ENCODE data around the gene WNT3.
"Not testable (repeated sequence)": the region's sequence is repeated elsewhere in the genome, so short reads cannot be mapped to it uniquely, and the experiment has no call there.

The WNT3 gene

DNA sequence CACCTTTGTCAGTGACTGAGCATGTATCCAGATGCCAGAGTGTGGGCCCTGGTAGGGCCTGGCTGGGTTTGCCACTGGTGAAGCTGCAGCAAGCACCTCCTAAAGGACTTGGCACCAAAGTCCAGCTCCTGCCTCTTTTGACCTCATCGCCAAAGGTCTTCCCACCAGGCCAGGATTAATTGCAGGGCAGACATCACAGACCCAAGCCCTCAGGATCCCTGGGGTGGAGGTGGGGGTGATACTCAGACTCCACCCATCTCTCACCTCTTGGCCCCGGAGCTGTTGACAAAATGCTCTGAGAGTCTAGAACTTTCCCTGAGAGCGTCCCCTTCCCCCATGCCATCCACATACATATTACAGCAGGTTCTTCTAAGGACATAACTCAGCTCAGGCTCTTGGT is 4.6 kb downstream of the WNT3 start:
- DNase-seq (ENCODE audit: low read depth in 2 of 2): no peak

DNA sequence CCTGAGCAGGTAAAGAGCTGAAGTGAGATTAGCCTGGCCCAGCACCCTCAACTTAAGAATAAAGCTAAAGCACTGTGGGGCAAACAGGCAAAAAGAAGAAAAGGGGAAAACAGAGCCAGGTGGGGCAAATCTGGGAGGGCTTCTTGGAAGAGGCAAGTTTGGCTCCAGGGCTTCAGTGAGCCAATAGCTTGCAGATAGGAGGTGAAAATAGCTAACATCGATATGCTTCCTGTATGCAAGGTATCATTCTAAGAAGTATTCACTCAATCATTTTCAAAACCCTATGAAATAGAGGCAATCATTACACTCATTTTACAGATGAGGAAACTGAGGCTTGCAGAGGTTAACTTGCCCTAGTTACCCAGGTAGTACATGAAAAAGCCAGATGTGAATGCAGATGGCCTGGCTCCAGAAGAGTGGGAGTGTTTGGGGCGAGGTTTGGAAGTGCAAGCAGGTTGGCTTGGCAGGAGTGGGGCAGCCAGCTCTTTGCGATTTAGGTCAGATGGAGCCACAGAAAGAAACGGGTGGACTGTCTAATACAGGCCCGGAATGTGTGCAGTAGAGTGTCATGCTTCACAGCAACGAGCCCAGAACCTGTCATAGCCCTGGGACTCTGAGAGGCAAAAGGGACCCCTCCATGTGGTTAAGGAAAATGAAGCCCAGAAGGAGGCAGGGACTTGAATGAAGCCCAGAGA is 5.7 kb downstream of the WNT3 start:
- DNase-seq (ENCODE audit: low read depth in 2 of 2): no peak

DNA sequence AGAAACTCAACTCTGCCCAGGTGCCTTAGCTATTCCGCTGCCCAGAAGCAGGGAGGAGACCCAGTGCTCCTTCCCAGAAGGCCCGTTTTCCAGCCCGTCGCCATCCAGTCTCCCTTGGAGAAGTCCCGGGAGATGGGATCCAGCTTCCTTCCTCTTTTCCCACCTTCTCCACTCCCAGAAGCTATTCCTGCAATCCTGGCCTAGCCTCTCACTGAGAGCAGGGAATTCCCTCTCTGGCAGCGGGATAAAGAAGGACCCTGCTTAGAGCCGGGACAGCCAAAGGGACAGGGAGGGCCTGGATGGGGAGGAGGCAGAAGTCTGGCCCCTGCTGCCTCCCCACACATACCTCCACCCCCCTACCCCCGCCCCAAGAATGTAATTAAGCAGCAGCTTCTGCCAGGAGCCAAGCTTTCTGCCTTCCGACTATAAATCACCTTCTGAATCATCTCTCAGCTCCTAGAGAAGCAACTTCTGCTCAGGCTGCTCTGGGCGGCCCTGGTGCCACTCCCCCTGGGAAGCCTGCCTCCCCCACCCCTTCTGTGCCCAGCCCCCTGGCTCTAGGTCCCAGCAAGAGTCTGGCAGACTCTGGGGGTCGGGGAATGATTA is 6.4 kb downstream of the WNT3 start:
- no peak for DNase-seq (ENCODE audit: low read depth in 2 of 2)

DNA sequence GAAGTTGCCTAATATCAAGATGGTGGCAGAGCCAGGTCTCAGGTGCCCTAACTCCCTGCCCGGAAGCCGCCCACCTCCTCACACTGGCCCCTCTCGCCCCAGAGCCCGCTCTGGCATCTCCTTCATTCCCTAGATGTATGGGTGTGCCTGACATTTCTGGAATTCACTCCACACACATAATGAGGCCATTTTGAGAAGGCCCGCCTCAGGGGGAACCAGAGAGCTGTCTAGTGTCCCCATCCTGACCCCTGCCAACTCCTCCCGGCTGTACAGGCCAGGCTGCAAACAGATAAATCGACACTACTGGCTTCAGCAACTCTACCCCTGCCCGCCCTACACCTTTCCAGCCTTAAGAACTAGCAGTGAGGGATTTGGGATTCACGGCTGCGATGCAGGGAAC is 7.7 kb downstream of the WNT3 start:
- DNase-seq (ENCODE audit: low read depth in 2 of 2): no peak

DNA sequence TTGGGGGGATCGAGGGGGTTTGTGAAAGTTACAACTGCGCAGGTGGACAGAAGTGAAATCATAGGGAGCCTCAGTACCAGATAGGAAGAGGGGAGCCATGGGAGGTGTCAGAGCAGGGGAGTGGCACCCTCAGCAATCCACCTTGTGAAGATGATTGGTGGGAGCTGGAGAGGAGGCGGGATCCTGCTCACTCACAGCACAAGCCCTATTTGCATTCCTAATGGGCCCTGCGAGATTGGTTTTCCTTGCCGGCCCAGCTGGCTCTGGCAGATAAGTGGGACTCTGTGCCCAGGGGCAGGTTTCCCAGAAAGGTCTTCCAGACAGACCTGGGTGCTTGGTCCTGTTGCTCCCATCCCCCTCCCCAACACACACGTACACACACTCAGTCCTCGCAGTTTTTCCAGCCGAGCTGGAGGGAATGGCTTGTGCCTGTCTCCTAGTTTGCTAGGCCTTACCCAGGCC is 9.4 kb downstream of the WNT3 start:
- DNase-seq (ENCODE audit: low read depth in 2 of 2): no peak

DNA sequence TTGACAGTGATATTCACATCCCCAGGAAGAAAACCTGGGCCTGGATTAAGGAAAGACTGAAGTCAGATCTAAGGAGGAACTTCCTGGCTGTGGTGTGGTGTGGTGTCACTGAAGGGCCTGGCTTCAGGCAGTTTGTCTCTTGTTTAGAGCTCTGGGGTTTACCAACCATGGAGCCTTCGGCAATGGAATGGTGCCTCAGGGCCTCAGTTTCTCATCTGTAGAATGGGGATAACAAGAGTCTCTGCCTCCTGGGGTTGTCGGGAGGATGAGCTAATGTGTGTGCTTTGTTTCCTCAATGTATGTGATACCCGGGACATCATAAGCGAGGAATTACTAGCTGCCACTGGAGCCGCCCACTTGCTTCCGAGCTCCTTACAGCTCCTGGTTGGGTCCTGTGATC is 12.7 kb downstream of the WNT3 start:
- no peak for DNase-seq (ENCODE audit: low read depth in 2 of 2)

DNA sequence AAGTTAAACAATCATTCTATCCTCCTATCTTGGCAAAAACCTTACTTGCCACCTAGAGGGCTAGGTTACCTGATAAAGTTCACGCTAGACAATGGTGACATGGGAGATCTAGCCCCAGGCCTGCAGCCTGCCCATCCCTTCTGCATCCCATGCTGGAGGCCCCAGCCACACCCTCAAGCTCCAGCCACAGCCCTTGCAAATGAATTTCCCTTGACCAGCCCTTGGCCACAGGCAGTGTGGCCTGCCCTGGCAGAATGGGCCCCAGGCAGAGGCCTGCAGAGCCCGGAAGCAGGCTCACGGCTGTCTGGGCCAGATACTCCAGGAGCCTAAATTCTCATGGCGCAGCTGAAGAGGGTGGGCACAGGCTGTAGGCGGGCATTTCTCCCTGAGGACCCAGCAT is 14.9 kb downstream of the WNT3 start:
- DNase-seq (ENCODE audit: low read depth in 2 of 2): no peak

DNA sequence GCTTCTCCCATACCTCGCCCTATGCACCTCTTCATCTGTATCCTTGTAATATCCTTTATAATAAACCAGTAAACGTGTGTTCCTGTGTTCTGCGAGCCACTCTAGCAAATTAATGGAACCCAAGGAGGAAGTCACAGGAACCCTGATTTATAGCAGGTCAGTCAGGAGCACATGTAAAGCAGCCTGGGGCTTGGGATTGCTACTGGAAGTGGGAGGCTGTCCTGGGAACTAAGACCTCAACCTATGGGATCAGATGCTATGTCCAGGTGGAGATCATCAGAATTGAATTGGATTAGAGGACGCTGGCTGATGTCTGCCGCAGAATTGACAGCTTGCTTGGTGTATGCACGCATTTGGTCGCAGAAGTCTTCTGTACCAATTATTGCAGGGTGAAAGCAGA is 15.7 kb downstream of the WNT3 start:
- no peak for DNase-seq (ENCODE audit: low read depth in 2 of 2)

DNA sequence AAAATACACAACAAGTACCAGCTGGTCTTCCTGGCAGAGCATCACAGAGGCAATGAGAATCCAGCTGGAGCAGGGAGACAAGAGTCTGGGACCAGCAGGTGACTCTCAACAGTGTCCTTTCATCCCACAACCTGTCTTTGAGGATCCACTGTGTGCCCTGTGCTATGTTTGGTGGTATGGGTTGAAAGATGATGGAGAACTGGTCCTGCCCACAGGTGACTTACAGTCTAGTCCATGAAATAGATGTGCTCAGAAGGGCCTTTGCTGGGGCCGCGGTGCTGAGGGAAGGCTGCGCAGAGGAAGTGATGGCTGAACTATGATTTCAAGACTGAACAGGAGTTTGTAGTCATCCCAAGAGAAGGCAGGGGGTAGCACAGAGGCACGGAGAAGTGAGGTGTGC is 17.9 kb downstream of the WNT3 start:
- no peak for DNase-seq (ENCODE audit: low read depth in 2 of 2)

DNA sequence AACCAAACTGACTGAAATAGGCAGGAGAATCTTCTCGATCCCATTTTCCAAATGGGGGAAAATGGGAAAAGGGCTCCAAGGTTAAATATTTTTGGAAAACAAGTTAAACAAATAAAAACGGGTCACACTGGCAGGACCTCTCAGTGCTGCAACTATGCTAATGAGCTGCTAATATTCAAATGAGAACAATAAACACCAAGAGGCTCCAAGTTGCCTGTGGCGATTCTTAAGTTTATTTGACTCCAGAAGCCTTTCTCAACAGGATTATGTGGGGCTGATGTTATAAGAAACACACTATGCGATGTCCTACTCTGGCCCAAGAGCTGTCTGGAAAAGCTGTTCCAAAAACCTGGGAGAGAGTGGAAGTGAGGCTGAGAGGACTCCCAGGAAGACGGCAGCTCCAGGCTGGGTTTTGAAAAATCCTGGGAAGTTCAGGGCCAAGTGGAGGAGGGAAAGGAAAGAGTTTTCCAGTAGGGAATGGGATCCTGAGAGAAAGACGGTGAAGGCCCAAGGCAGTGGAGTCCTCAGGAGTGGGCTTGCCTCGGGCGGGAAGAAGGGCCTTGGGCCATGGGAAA is 21.4 kb downstream of the WNT3 start:
- no peak for DNase-seq (ENCODE audit: low read depth in 2 of 2)

DNA sequence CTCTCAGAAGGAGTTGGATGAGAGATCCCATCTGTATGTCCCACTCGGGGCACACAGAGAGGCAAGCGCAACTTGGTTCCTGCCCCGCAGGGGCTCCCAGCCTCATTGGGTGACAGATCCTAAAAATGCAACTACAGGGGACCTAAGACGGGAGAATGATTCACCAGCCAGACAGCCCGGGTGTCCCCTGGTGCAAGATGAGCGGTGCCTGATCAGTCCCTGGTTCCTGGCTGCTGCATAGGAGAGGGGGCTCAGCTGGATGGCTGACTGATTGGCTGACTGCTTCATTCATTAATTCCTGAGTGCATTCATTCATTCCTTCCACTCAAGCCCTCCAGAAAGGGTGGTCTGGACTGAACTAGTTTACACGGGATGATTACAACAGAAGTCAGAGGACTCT is 22.0 kb downstream of the WNT3 start:
- no peak for DNase-seq (ENCODE audit: low read depth in 2 of 2)

DNA sequence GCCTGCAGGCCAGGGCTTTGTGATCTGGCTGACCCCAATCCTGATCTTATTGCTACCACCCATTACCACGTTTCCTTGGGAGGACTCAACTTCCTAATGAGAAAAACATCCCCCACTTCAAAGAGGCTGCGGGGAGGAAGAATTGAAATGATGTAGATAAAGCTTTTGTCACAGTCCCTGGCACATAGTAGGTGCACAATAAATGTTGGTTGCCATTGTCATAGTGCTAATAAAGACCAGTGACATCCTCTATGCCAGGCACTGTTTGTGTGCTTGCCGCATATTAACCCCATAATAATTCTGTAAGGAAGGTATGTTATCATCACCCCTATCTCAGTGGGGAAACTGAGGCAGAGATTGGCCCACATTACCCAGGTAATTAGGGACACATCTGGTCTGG is 22.4 kb downstream of the WNT3 start:
- DNase-seq (ENCODE audit: low read depth in 2 of 2): no peak

DNA sequence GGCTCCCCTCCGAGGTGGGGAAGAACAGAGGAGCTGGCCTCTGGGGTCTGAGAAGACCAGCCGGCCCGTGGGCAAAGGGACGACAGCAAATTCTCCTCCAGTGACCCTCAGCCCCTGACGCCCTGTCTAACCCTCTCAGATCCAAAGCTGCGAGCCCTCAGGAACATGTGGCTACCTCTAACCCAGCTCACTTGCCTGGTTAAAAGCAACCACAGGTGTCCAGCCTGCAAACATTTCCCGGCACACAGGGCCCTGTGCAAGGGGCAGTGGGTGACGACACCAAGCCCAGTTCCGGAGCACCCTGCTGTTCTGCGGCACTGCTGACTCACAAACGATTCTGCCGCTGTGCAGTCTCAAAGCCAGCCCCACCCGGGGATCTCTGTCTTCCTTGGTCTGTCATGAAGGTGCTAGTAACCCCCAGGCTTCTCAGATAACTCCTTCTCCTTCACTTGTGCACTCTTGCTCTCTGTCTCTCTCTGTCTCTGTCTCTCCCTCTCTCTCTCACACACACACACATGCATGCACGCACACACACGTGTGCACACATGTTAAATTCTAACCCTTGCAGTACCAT is 23.0 kb downstream of the WNT3 start:
- no peak for DNase-seq (ENCODE audit: low read depth in 2 of 2)

DNA sequence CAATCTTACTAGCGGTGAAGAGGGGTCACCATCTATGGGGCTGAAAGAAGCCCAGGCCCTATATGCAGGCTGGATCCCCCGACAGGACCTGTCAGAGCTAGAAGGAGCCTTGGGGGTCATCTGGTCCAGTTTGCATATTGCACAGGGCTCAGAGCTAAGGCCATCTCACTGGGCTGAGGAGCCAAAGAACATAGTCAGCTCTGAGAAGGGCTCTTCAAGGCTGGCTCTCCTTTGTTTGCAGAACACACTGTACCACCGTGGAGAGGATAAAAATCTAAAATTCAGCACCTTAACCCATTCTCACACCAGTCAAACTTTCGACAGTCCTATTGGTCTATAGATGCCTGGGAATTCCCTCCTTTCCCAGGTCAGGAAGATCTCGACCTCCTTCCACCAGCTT is 24.2 kb downstream of the WNT3 start:
- no peak for DNase-seq (ENCODE audit: low read depth in 2 of 2)

DNA sequence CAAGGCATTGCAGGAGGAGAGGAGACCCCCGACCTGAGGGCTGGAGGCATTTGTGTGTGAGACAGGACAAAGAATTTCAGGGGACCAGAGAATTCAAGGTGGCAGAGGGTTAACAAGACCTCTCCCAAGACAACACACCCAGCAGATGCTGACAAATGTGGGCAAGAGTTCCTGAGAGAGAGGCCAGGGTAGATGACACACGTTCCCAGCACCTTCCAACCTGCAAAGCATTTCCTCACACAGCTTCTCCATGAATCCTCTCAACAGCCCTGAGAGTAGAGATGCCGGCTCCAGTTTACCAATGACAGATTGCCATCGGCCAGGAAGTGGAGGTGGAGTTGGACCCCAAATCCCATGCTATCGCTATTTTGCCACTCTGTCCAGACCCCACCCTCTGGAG is 25.0 kb downstream of the WNT3 start:
- DNase-seq (ENCODE audit: low read depth in 2 of 2): no peak

DNA sequence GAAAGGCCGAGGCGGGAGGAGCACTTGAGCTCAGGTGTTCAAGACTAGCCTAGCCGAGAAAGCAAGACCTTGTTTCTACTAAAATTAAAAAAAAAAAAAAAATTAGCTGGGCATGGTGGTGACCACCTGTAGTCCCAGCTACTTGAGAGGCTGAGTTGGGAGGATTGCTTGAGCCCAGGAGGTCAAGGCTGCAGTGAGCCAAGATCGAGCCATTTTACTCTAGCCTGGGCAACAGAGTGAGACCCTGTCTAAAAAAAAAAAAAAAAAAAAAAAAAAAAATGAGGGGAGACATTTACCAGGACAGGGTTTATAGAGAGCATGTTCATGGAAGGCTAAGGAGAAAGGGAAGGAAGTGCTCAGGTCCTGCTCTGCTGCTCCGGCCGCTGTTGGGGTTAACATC is 25.5 kb downstream of the WNT3 start:
- not testable (repeated sequence) for DNase-seq (ENCODE audit: low read depth in 2 of 2)

DNA sequence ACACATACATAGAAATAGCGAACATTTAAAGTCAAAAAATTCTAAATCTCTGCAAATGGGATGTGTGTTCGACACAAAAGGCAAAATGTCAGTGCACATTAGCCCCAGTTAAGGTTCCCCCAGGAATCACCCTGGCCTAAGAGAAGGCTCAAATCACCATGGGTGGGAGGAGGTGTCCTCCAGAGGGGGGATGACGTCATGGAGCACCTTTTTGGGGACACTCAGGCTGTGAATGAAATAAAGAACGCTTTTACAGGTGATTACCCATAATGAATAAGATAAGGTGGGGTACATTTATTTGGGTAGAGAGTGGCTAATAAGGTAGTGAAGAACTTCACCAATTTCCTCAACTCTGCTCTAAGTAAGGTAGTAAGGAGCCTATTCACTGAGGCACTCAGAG is 26.4 kb downstream of the WNT3 start:
- DNase-seq (ENCODE audit: low read depth in 2 of 2): no peak

DNA sequence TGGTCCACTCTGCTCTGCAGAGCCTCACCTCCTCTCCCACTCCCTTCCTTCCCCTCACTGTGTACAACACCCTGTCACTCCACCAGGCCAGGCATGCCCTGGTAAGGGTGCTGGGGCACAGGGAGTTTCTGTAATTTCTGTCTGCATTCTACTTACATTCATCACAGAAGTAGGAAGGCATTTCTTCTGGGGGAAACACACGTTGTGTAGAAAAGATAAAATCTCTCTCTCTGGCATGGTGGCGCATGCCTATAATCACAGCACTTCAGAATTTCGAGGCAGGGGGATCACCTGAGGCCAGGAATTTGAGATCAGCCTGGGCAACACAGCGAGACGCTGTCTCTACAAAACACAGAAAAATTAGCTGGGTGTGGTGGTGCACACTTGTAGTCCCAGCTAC is 27.0 kb downstream of the WNT3 start:
- no peak for DNase-seq (ENCODE audit: low read depth in 2 of 2)

DNA sequence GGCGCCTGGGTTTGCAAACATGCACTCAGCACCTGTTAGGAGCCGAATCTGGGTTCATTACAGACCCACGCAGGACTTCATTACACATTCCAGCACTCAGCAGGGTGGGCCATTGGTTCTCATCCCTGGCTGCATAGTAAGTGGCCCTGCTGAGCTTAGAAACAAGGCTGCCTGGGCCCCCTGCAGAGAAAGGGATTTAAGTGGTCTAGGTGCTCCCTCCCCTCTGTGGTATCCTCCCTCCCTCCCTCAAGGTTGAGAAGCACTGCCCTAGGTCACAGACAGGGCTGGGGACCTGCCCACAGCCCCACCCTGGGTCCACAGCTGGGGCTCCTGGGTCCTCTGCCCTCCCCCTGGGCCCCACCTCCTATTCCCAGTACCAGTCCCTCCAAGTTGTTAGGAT is 28.3 kb downstream of the WNT3 start:
- DNase-seq (ENCODE audit: low read depth in 2 of 2): no peak

DNA sequence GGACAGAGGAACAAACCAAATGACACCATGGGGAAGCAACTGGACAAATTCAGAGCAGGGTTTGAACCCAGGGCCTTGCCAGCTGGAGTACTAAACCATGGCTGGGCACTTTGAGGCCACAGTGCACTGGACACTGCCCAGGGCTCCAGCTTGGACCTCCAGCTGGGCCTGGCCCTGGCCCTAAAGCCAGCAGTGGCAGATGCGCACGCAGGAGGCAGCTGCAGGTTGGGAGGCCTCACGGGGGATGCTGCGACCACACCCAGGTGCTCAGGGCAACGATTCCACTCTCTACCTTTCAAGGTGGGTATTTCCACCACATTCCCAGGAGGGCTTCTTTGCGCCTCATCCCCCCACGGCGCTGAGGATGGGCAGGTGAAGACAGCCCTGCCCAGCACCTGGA is 28.9 kb downstream of the WNT3 start:
- no peak for DNase-seq (ENCODE audit: low read depth in 2 of 2)

DNA sequence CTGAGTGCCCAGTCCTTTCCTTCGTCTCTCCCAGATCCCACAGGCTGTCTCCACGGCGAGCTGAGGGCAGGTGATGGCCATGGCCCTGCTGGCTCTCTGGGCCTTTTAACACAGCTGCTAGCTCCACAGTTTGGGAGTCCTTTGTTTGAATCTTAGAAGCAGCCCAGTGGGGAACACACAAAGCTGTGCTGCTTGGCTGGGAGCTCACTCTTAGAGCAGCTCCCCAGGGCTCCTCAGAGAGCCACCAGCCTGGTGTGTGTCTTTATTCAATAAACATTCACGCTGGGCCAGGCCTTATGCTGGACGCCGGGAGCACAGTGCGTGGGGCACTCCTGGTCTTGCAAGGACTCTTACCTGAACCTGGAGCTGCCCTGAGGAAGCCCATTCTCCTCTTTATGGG is 29.7 kb downstream of the WNT3 start:
- DNase-seq (ENCODE audit: low read depth in 2 of 2): no peak

DNA sequence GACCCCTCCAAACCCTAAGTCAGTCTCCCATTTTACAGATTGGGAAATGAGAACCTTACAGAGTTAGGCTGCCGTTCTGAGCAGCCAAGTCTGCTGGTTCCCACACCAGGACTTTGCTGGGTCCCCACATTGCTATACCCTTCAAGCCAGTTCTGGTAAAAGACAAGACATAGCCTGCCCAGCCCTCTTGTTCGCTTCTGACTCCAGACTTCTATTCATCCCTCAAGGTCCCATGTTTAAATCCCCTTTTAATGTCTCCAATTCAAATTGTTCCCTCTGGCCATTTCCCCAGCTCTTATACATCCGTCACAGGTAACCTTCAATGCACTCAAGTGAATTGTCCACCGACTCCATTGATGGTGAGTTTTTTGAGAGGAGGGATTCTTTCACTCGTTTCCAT is 30.2 kb downstream of the WNT3 start:
- DNase-seq (ENCODE audit: low read depth in 2 of 2): no peak

DNA sequence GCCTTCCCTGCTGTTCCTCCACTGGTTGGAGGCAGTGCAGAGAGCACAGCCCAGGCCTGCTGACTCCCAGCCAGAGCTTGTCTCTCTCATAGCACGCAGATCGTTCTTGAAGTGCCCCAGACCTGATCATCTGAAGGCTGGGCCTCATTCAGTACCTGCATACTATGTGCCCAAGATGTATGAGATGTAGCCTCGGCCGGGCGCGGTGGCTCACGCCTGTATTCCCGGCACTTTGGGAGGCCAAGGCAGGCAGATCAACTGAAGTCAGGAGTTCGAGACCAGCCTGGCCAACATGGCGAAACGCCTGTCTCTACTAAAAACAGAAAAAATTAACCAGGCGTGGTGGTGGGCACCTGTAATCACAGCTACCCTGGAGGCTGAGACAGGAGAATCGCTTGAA is 31.0 kb downstream of the WNT3 start:
- DNase-seq (ENCODE audit: low read depth in 2 of 2): no peak

Data from stimulated activated CD4-positive, alpha-beta T cell treated with anti-CD3 and anti-CD28 coated beads, Interleukin-15, amount 100 ng/mL, for 48 hours (primary cell).